GM19240 (cell line): Measurements from ENCODE around the gene MARCHF4.
"Not testable (repeated sequence)": the region's sequence is repeated elsewhere in the genome, so short reads cannot be mapped to it uniquely, and the experiment has no call there.

Experiments
- DNase-seq: peaks from one replicate; pipeline ENCODE4 v3.0.0; 2011; ENCODE audit warnings: low spot score; ENCODE audit not compliant: insufficient read length

Gene MARCHF4

DNA sequence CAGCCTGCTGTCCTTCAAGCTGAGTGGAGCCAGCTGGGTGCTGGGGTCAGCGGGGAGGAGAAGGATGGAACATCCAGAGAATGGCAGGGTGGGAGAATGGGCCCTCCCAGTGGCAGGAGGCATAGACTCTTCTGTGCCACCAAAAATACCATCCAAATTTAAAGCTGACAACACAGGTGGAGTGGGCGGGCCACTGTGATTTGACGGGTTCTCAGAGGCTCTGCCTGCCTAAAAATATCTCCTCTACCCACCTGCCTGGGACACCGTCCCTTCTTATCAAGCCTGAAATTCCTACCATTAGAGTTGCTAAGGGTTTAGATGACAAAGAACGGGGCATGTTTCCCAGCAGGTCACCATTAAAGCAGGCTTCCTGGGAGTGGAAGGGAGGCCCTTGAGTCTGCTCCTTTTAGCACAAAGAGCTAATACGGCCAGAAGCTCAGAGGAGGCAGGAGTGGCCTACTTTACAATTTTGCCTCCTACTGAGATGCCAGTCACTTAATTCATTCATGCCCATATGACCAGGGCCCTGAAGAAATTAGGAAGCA, 19.8 kb upstream of the MARCHF4 start:
- DNase-seq, result no peak

DNA sequence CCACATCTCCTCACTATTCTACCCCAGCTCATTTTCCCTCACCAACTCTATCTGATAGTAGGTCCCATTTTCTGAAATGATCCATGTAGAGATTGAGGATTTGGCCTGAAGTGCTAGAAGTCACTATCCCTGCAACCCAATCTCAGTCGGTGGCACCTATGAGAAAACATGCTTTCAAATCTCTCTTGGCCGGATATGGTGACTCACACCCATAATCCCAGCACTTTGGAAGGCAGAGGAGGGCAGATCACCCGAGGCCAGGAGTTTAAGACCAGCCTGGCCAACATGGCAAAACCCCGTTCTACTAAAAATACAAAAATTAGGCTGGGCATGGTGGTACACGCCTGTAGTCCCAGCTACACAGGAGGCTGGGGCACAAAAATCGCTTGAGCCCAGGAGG, 19.1 kb upstream of the MARCHF4 start:
- DNase-seq, result no peak

DNA sequence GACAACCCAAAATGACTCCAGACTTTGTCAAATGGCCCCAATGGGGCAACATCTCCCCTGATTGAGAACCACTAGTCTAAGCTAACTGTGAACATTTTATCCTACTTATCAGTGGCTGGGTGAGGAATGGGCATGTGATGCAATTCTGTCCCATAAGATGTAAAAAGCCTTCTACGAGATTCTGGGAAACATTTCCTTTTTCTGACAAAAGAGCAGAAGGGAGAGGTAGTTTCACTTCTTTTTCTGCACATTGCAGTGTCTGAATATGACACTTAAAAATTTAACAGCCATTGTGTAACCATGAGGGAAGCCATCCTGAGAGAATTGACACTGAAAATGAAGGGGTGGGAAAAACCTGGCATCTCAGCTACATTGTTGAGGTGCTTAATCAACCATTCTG, 17.3 kb upstream of the MARCHF4 start:
- DNase-seq, result no peak

DNA sequence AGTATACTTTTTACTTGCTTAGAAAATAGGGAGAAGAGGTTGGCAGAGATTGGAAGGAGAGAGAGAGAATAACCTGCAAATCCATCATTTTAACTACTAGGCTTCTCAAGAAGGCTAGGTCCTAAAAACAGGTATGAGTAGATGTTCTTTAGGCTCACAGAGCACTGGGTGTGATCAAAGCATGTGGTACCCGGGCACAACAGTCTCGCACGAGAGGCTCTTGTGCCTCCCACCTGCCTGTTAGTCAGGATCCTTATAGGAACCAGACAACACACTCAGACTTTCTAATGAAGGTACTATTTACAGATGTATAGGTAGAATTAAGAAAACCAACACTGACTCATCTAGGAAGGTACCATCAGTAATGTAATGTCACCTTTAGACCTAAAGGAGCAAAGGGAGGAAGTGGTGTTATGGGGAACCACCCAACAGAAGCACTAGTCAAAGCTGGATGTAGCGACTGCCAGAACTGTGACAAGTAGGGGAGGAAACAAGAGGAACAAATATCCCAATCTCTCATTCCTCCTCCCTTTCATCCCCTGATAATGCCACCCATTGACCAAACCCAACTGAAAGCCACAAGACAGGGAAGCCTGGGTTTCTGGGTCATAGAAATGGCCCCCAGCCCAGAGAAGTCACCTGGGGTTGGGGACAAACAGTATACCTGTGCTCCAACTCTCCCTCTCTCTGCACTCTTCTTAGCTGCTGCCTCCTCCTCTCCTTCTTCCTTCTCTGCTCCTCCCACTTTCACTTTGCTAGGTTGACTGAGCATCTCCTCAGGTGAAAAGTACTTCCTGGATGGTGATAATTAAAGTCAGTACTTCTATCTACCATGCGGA, 16.0 kb upstream of the MARCHF4 start:
- DNase-seq, result no peak

DNA sequence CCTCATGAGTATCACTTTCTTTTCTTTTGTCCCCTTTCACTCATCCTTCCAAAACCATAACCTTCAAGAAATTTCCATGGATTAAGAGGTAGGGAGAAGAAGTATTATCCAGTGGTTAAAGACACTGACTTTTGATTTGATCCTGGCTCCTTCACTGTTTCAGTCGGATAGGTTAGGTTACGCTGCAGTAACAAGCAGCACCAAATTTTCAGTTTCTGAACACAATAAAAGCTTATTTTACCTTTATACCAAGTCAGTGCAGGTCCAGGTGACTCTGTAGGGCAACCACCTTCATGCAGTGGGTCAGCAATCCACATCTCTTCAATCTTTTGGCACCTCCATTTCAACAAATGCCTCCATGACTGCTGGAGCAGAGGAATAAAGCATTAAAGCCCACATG, 15.0 kb upstream of the MARCHF4 start:
- DNase-seq, result no peak

DNA sequence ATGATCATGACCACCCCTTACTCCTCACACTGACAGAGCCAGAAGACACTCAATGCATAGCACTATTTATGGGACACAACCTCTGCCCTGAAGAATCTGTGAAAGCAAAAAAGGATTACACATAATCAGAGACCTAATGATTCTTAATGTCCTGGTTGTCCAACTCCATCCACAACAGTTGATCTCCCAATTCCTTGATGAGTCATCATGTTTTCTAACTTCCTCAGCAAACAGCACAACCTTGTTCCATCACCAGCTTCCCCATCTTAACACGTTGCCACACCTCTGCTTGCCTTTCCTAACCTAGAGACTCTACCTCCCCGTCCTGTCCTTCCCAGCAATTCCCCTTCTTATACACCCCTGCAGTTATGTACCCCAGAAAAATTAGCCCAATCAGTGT, 13.2 kb upstream of the MARCHF4 start:
- DNase-seq, result no peak

DNA sequence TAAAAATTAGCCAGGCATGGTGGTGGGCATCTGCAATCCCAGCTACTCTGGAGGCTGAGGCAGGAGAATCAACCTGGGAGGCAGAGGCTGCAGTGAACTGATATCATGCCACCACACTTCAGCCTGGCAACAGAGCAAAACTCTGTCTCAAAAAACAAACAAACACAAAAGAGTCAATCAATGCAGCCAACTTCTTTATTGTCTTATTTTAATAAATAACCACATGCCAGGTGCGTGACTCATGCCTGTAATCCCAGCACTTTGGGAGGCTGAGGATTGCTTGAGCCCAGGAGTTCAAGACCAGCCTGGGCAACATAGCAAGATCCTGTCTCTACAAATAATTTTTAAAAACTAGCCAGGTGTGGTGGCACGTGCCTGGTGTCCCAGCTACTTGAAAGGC, 12.1 kb upstream of the MARCHF4 start:
- not testable (repeated sequence) for DNase-seq

DNA sequence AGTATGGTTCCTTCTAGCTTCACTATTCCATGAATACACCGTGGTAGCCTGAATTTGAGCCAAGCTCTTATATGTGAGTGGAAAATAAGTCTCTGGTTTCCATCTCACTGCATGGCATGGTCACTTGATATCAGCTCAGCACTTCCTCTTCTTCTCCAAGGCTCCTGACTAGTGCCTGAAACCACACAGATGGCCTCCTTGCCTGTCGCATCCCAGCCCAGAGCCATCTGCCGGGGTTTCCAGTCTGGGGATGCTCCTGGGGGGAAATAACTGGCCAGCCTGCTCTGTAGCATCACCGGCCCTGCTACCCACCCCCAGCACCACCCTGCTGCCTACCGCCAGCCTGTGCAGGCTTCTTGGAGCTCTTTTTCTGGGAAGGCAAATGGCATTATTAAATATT, 7.7 kb upstream of the MARCHF4 start:
- no peak for DNase-seq

DNA sequence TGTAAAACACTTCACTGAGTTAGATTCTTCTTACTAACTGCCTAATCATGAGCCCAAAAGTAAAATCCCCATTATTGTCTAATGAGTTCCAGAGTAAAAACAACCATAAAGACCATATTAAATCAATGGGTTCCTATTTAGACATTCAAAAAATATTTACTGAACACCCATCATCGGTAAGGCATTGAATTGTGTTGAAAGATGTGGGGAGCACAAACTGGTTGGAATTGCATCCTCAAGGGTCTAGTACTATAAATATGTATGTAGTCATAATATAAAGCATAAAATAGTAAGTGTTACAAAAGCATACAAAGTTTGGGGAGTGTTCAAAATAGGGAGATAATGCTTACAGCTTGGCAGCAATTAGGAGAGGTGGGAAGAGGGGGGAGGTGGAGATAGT, 3.0 kb upstream of the MARCHF4 start:
- DNase-seq, result no peak

DNA sequence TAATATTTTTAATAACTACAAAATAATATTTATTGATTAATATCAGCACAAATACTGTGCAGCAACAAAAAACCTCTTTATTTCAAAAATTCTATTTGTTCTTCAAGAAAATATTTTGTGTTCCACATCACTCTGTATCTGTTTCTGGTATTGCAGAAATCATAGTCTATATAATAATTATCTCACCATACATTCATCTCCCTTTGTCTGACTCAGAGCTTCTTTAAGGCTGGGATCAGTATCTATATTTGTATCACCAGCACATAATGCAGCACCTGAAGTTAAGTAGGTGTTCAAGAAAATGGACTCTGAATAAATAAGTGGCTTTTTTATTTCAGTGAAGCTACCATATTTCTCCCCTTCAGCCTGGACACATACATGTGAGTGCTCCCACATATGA, 1.6 kb upstream of the MARCHF4 start:
- no peak for DNase-seq

DNA sequence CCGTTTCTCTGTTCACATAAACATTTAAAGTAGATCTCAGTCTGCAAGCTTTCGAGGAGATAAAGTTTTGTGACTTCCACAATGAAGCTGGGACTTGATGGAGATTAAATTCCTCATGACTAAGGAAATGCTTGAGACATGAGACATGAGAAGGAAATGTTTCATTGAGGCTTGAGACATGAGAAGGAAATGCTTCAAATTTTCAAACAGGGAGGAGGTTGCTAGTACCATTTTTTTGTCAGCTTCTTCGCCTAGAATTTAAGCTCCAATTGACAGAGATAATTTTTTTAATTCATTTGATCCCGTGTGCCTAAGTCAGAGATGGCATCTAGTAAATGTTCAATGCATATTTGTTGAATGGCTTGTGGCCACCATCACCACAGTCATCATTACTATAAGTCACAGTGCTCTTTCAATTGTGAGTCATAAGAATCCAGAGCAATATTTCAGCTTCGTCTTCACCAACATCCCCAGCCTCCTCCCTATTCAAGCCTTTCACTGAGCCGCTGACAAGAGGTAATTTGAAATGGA, 543 bp upstream of the MARCHF4 start:
- no peak for DNase-seq

DNA sequence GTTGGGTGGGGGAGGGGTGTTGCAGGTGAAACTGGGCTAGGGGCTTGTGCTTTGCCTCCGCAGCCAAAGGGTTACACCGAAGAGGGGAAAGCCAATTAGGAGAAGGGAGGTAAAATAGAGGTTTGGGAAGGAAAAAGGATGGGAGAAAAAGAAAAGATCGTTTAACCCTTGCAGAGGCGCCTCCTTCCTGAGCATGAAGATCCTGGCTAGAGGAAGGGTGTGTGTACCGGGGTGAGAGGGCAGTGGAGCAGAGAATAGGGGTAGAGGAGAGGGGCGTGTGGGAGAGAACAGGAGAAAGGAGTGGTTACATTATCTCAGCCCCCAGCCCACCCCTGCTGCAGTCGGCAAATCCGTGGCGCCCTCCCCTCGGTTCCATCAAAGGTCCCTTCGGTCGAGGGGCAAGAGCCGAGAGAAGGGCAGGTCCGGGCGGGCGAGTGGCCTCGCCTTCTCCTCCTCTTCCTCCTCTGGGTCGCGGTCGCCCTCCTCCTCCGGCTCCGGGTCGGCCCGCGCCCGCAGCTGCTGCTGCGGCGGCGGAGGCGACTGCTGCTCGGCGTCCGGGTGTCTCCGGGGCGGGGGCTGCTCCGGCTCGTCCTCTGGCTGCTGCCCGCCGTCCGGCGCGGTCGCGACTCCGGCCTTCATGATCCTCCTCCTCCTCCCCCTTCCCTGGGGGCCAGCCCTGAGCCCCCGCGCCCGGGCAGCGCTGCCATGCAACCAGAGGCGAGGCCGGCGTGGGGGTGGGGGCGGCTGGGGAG, 1.1 kb downstream of the MARCHF4 start:
- DNase-seq, result no peak

DNA sequence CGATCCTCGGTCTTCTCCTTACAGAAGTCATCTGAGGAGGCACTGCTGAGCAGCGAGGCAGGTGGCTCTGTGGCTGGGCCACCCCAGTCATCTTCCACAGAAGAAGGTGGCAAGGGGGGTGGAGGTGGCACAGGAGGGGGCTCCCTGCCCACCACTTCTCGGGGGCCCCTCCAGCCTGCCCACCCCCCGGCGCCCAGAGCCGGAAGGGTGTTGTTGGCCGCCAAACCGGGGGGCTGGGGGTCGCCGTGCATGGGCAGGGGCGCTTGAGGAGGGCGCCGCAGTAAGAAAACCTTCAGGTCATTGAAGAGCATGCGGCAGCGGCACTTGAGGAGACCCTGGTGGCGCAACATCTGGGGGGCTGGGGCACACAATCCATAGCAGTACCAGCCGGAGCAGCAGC, 2.5 kb downstream of the MARCHF4 start:
- DNase-seq, result no peak

DNA sequence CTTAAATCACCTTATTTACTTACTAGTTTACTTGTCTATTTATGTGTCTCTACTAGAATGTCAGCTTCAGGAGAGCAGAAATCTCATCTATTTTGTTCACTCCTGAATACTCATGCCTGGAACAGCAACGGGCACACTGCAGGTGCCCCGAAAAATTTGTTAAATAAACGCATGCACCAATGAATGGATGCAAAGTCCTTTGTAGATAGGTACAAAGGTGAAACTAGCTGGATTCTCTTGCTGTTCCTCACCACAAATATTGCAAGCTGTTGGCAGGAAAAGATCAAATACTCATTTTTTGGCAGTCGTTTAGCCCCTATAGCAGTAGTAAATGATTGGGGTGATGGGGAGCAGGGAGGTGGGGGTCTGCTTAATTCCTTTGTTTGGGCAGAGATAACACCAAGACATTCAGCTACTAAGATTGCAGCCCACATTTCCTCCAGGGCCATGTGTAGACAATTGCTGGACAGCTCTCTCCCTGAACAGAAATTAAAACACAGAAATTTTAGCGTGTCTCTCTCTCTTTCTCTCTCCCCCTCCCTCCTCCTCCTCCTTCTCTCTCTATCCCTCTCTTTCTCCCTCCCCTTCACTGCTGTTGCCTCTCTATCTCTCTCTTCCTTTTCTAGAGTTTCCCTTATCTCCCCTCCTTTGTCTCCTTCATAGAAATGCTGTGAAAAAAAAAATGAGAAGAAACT, 5.4 kb downstream of the MARCHF4 start:
- DNase-seq, result no peak

DNA sequence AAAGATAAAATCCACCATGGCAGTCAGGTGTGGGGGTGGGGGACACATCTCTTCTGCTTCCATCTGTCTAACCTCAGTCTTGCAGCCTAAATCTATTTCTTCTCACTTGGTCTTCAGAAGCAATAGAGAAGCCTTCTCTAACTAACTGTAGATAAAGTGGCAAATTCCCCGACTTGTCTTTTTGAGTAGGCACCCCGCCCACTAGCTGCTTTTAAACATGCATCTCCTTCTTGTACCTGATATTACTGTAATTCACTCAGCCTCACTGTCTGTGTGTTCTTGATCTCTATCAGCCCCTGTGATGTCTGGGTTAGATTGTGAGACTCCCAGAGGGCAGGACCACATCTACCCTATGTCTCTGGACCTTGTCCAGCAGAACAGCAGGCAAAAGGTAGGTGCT, 6.8 kb downstream of the MARCHF4 start:
- DNase-seq, result no peak

DNA sequence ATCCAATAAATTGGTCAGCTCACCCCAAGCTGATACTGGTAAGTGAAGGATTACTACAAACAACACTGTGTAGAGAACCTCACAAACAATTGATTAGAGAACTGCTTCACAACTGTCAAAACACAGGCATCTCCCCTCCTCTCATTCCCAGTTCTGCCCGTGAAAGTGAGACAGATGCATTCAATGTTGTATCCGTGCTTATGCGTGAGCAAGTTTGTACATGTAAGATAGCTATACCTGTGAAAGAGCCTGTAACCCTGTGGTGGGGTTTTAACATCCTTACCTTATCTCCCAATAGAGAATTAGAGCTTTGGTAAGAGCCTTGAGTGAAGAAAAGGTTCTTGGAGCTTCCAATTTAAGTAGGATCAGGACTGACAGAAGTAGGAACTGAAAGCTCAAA, 9.1 kb downstream of the MARCHF4 start:
- no peak for DNase-seq

DNA sequence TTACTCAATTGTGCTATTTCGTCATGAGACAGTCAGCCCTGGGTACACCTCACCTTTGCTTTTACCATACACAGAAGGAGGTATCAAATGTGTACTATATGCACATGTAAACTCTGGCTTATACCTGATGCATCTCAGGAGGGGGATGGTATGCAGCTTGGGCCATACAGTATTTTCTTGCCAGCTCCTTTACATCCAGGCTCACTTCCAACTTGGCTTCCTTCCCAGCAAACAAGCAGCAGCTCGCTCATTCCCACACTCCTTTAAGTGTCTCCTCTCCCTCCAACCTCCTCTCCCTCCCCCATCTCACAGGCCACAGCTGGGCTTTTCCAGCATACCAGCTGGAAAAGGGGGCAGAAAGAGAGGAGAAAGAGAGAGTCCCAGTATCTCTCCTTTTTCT, 9.6 kb downstream of the MARCHF4 start:
- no peak for DNase-seq

DNA sequence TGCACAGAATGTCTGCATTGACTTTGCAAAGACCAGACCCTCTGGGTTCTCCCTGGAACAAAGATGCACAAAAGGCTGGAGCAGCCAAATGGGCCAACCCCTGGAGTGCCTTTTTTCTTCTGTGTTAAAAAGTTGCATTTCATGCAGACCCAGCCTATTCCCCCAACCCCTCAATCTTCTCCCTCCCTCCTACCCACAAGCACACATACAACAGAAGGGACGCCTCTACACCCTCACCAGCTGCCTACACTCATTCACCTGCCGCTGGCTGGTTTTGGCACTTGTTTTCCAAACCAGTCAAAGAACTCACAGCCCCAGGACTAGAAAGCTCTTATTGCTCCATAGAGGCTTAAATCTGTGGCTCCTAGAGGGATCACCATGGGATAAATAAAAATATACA, 16.6 kb downstream of the MARCHF4 start:
- no peak for DNase-seq

DNA sequence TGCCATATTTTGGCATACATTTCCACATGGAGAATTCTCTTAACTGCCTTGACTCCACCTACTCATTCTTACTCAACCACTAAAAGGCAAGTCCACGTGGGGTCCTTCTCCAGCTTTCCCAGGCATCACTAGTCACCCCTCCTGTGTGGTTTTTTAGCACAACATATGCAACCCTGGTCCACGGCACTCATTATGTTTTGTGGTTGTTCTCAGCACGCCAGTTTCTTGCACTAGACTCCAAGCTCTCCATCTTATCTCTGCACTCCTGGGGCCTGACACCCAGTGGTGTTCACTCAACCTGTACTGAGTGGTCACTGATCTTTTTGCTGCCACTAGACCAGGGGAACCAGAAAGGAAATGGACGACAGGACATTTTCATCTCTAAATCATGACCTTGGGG, 18.0 kb downstream of the MARCHF4 start:
- DNase-seq, result no peak

DNA sequence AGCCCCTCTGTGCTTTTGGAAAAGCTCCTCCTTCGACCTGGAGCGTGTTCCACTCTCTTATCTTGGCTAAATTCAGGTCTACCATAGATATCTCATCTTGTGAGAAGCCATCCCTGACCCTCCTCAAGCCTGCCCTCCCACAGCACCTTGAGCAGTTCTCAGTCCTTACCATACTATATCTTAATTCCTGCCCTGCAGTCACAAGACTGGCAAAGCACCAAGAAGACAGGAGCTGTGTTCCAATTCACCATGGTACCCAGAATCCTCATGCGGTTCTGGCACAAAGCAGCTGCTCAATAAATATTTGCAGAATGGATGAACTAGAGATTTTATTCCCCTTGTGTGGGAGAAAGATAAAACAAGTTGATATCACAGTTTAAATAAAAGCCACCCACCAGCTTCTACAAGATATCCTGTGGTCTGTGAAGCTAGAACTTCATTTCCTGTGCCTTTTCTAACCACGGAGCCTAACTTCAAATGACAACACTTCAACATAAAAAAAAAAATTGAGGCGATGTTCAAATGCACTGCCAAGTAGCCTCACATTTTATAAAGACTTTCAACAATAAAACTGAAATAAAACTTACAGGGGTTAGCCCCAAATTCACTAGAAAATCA, 19.5 kb downstream of the MARCHF4 start:
- DNase-seq, result no peak

DNA sequence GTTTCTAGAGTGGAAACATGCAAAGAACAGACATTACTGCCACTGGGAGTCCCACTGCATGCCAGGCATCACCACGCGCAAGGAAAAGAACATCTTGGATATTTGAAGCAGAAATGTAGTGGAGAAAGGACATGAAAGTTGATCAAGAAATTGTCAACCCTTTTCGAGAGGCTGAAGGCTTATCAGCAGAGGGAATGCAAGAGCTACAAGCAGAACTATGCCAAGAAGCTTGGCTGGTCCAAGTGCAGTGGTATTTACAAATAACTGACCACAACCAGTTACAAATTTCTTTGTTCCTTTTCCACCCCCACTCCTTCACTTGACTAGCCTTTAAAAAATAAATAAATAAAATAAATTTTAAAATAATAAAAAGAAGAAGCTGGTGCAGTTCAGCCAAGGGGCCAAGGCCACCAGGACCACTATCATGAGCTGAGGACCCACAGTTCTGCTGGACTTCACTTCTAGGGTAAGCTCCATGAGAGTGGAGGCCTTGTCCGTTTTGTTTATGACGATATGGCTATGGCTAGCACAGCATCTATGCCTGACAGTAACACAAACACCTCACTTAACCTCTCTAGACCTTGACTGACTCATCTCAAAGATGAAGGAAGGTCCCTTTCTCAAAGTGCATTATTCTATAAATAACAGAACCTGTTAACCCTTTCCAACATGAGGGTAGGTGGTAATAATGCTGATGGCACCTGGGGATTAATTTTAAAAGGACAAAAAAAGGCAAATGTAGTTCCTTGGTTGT, 20.9 kb downstream of the MARCHF4 start:
- DNase-seq, result no peak
